Endothelial cell of hepatic sinusoid (primary cell): ENCODE data around the gene CCDC7.
"Not testable (repeated sequence)": the region's sequence is repeated elsewhere in the genome, so short reads cannot be mapped to it uniquely, and the experiment has no call there.

Experiments used
- in situ Hi-C: cut with HindIII; loops from 2 replicates; pipeline ENCODE4 v1.10.0; 2017; ENCODE audit warnings: low sequenced_read_pairs

The CCDC7 gene

GRCh38 chr10:32687116-32687515, 241.2 kb downstream of the CCDC7 start:
- in situ Hi-C loops, result no loop called here

- in situ Hi-C loops, result no loop called here
Observed at GRCh38 chr10:32687546-32687945, 241.6 kb downstream of the CCDC7 start.

GRCh38 chr10:32692174-32692573, 246.2 kb downstream of the CCDC7 start:
- in situ Hi-C loops, result no loop called here

- in situ Hi-C loops, result no loop called here
Observed at GRCh38 chr10:32693441-32693979, 247.6 kb downstream of the CCDC7 start.

- in situ Hi-C loops, result not testable (repeated sequence)
Observed at GRCh38 chr10:32699683-32700082, 253.7 kb downstream of the CCDC7 start.

- in situ Hi-C loops, result no loop called here
Observed at GRCh38 chr10:32713560-32713959, 267.6 kb downstream of the CCDC7 start.

- in situ Hi-C loops, result no loop called here
Observed at GRCh38 chr10:32731527-32731926, 285.6 kb downstream of the CCDC7 start.

GRCh38 chr10:32738958-32739357, 293.0 kb downstream of the CCDC7 start:
- in situ Hi-C loops, result no loop called here

GRCh38 chr10:32744321-32744720, 298.4 kb downstream of the CCDC7 start:
- in situ Hi-C loops, result no loop called here

GRCh38 chr10:32746869-32747268, 300.9 kb downstream of the CCDC7 start:
- in situ Hi-C loops, result no loop called here

- in situ Hi-C loops, result no loop called here
Observed at GRCh38 chr10:32751582-32751981, 305.6 kb downstream of the CCDC7 start.

- in situ Hi-C loops, result not testable (repeated sequence)
Observed at GRCh38 chr10:32754900-32755299, 309.0 kb downstream of the CCDC7 start.

GRCh38 chr10:32771217-32771616, 325.3 kb downstream of the CCDC7 start:
- in situ Hi-C loops, result no loop called here

GRCh38 chr10:32773105-32773504, 327.2 kb downstream of the CCDC7 start:
- in situ Hi-C loops, result no loop called here

- in situ Hi-C loops, result no loop called here
Observed at GRCh38 chr10:32786968-32787367, 341.0 kb downstream of the CCDC7 start.

- in situ Hi-C loops, result no loop called here
Observed at GRCh38 chr10:32787690-32788284, 341.8 kb downstream of the CCDC7 start.

GRCh38 chr10:32788359-32788758, 342.4 kb downstream of the CCDC7 start:
- in situ Hi-C loops, result no loop called here

GRCh38 chr10:32790483-32790882, 344.5 kb downstream of the CCDC7 start:
- in situ Hi-C loops, result no loop called here

GRCh38 chr10:32793033-32793432, 347.1 kb downstream of the CCDC7 start:
- in situ Hi-C loops, result no loop called here

- in situ Hi-C loops, result no loop called here
Observed at GRCh38 chr10:32795598-32796183, 349.8 kb downstream of the CCDC7 start.

- in situ Hi-C loops, result not testable (repeated sequence)
Observed at GRCh38 chr10:32797393-32797792, 351.5 kb downstream of the CCDC7 start.

GRCh38 chr10:32846974-32847373, 401.0 kb downstream of the CCDC7 start:
- in situ Hi-C loops, result no loop called here

GRCh38 chr10:32851301-32851700, 405.4 kb downstream of the CCDC7 start:
- in situ Hi-C loops, result no loop called here
